T-cell (primary cell): ENCODE measurements around the gene WNT7A. TPM values are rescaled to one million over a fixed set of nuclear protein-coding genes. Genes with fewer than 3 reads are reported as not detected.

Experiments used
- ATAC-seq, 4 experiments: fragments of 200-7000 bp in 3 of 4; fragments of 150-1000 bp in 1 of 4; cut with Tn5 transposase; replicated peaks in 1 of 4; 1 replicate in 3 of 4; 2 replicates in 1 of 4; pipeline ENCODE4 v1.10.0; 2021; ENCODE audit warnings: moderate library complexity in 3 of 4, mild to moderate bottlenecking in 2 of 4, moderate number of reproducible peaks in 1 of 4
- CTCF ChIA-PET, 2 donors: fragments of 300-600 bp; sonication (Branson Sonifier 250); formaldehyde crosslinking; loops; one replicate each; lab custom pipeline; 2022; ENCODE audit warnings: antibody characterized with exemption in 2 of 2; lab: Charles Lee
- POLR2A ChIA-PET, 2 donors: fragments of 300-600 bp; sonication (Branson Sonifier 250); formaldehyde crosslinking; loops; one replicate each; lab custom pipeline; 2022; ENCODE audit warnings: antibody characterized with exemption in 2 of 2; lab: Charles Lee
- DNase-seq, 35 experiments: peaks; one replicate each; pipeline versions ENCODE4 v3.0.0 to v3.0.0-alpha.2; 2013 to 2023
- H3K27ac ChIP-seq: one replicate; pipeline ENCODE4 v1.5.1; 2013; ENCODE audit warnings: low read length
- H3K27me3 ChIP-seq, 2 experiments: replicated peaks in 1 of 2; 1 replicate in 1 of 2; 2 replicates in 1 of 2; pipeline versions ENCODE4 v1.6.1 to v1.7.0; 2013; ENCODE audit warnings: low read length in 1 of 2, mixed read lengths in 1 of 2; ENCODE audit not compliant: control insufficient read depth in 2 of 2, insufficient read depth in 2 of 2; ENCODE audit errors: extremely low read depth in 1 of 2
- H3K36me3 ChIP-seq, 2 donors: 1 replicate in 1 of 2; 2 replicates in 1 of 2; pipeline versions ENCODE4 v1.6.1 to v1.7.0; 2013; ENCODE audit warnings: low read length in 1 of 2; ENCODE audit not compliant: control insufficient read depth in 2 of 2, insufficient read depth in 1 of 2; ENCODE audit errors: extremely low read depth in 1 of 2
- H3K4me1 ChIP-seq, 2 experiments: 1 replicate in 1 of 2; 2 replicates in 1 of 2; pipeline versions ENCODE4 v1.6.1 to v1.7.0; 2013; ENCODE audit warnings: low read length in 2 of 2, mixed read lengths in 1 of 2; ENCODE audit not compliant: insufficient read depth in 2 of 2, control insufficient read depth in 1 of 2; ENCODE audit errors: extremely low read depth in 1 of 2
- H3K4me3 ChIP-seq, 2 donors: 1 replicate in 1 of 2; 2 replicates in 1 of 2; pipeline versions ENCODE4 v1.5.1 to v1.7.0; 2013; ENCODE audit warnings: mild to moderate bottlenecking in 2 of 2, low read length in 1 of 2, moderate library complexity in 1 of 2; ENCODE audit not compliant: control insufficient read depth in 1 of 2; ENCODE audit errors: extremely low read depth in 1 of 2
- H3K9me3 ChIP-seq: 2 replicates; pipeline ENCODE4 v1.7.0; 2013
- H3K27ac Mint-ChIP-seq, 2 donors: one replicate each; pipeline ENCODE4 v1.8.0; 2020 to 2021; ENCODE audit warnings: mild to moderate bottlenecking in 2 of 2, mixed read lengths in 2 of 2
- H3K27me3 Mint-ChIP-seq, 2 donors: one replicate each; pipeline ENCODE4 v1.8.0; 2021 to 2022; ENCODE audit warnings: mixed read lengths in 2 of 2
- H3K36me3 Mint-ChIP-seq: one replicate; pipeline ENCODE4 v1.8.0; 2021; ENCODE audit warnings: mixed read lengths
- H3K4me1 Mint-ChIP-seq, 3 donors: one replicate each; pipeline ENCODE4 v1.8.0; 2020 to 2022; ENCODE audit warnings: mixed read lengths in 3 of 3, mild to moderate bottlenecking in 1 of 3
- H3K4me3 Mint-ChIP-seq, 3 donors: one replicate each; pipeline ENCODE4 v1.8.0; 2020 to 2022; ENCODE audit warnings: mild to moderate bottlenecking in 3 of 3, mixed read lengths in 3 of 3, moderate library complexity in 3 of 3
- H3K9me3 Mint-ChIP-seq, 3 donors: one replicate each; pipeline ENCODE4 v1.8.0; 2020 to 2022; ENCODE audit warnings: mixed read lengths in 3 of 3
- WGBS: methylation state at CpG from one replicate; pipeline ENCODE4 v1.1.5; 2013; ENCODE audit warnings: missing lambda C conversion rate; ENCODE audit not compliant: insufficient coverage; 5-methylcytosine and 5-hydroxymethylcytosine counted together
- total RNA-seq, 35 experiments: library from RNA in 6 of 35; stranded (reverse) in 6 of 35; fragments of 120-200 nt in 1 of 35; gene quantifications; one replicate each; pipeline versions ENCODE4 v1.2.1 to v1.2.4 and lab custom pipeline; 2013 to 2026

Gene WNT7A
- total RNA-seq, 5 donors from 2014 or later (not counting 1 experiment from before 2014, with no cell fraction given): 8.2 to 15.4 (median 11.7) TPM

GRCh38 chr3:13866041-13866965 is 13.6 kb downstream of the WNT7A start:
- Mint-ChIP-seq H3K9me3 (peaks cover 0 to under 1% (median 0%) of the 10 kb centered on the region in 3 donors), H3K36me3 (peaks cover 12% of the 10 kb centered on the region), H3K27me3 (no peaks in the 10 kb centered on the region), H3K4me1 (peaks cover 54 to 73% (median 72%) of the 10 kb centered on the region in 3 donors), H3K4me3 (peak overlapping the region; percentile 67 to 75 (median 70)), H3K27ac (peak overlapping the region; percentile 95 to 98)
- Histone ChIP-seq H3K4me3 (peak overlapping the region; percentile 17 to 25), H3K36me3 (peaks cover 0 to 2% of the 10 kb centered on the region in 2 donors), H3K9me3 (no peaks in the 10 kb centered on the region), H3K27me3 (peaks cover 0 to 7% of the 10 kb centered on the region in 2 experiments), H3K4me1 (peaks cover 23 to 64% of the 10 kb centered on the region in 2 experiments), H3K27ac (peak overlapping the region; percentile 97)
- DNase-seq (peak; percentile 37 to 89 (median 76)), ATAC-seq (peak; percentile 86 to 92 (median 88))
- ChIA-PET CTCF (interaction anchor here (0.6 to 1.2 kb wide), 4 partner anchors 14 to 315 kb away, joined by 3 to 5 read pairs (median 4); partner anchors contain the start of gene WNT7A (in 1 of the 2)), POLR2A (interaction anchor here in 1 of 2 donors (1.0 kb wide), 1 partner anchor 13 kb away, joined by 5 read pairs; no protein-coding TSS in a partner anchor)
- 11% methylated on average over 14 of the region's 14 CpGs for WGBS

- POLR2A ChIA-PET: interaction anchor here in 1 of 2 donors (1.0 kb wide), 1 partner anchor 13 kb away, joined by 5 read pairs; no protein-coding TSS in a partner anchor
- H3K9me3 Mint-ChIP-seq: no peaks in the 10 kb centered on the region
- WGBS: 88% methylated on average over 7 of the region's 7 CpGs
- CTCF ChIA-PET: interaction anchor here in 1 of 2 donors (0.7 to 1.2 kb wide), 2 partner anchors 15 to 20 kb away, joined by 3 to 5 read pairs; partner anchors contain the start of gene WNT7A
- H3K4me3 ChIP-seq: no peak overlapping the region
- DNase-seq (no peak), ATAC-seq (no peak)
- H3K4me1 Mint-ChIP-seq: peaks cover 54 to 73% (median 72%) of the 10 kb centered on the region in 3 donors
- H3K4me1 ChIP-seq: peaks cover 23 to 64% of the 10 kb centered on the region in 2 experiments
- peaks cover 0 to 10% of the 10 kb centered on the region in 2 experiments for H3K27me3 ChIP-seq
- H3K27ac Mint-ChIP-seq: peak overlapping the region; percentile 95 to 98
- H3K9me3 ChIP-seq: no peaks in the 10 kb centered on the region
- peak overlapping the region; percentile 97 for H3K27ac ChIP-seq
- peaks cover 13% of the 10 kb centered on the region for H3K36me3 Mint-ChIP-seq
- no peaks in the 10 kb centered on the region for H3K36me3 ChIP-seq
- H3K4me3 Mint-ChIP-seq: peak overlapping the region; percentile 67 to 75 (median 70)
- H3K27me3 Mint-ChIP-seq: no peaks in the 10 kb centered on the region
These were observed 14.3 kb downstream of the WNT7A start for GRCh38 chr3:13865581-13865980.

GRCh38 chr3:13865106-13865505 is 14.8 kb downstream of the WNT7A start:
- Mint-ChIP-seq H3K36me3 (peaks cover 13% of the 10 kb centered on the region), H3K9me3 (no peaks in the 10 kb centered on the region), H3K4me3 (peak overlapping the region in 1 of 3 donors; percentile 70), H3K27me3 (no peaks in the 10 kb centered on the region), H3K27ac (peak overlapping the region; percentile 95 to 98), H3K4me1 (peaks cover 52 to 73% (median 71%) of the 10 kb centered on the region in 3 donors)
- H3K36me3 ChIP-seq: no peaks in the 10 kb centered on the region
- ATAC-seq (no peak), DNase-seq (no peak)
- ChIA-PET CTCF (interaction anchor here in 1 of 2 donors (1.2 kb wide), 1 partner anchor 15 kb away, joined by 5 read pairs; the partner anchor contains the start of gene WNT7A), POLR2A (no interaction called here)
- no peak overlapping the region for H3K4me3 ChIP-seq
- H3K4me1 ChIP-seq: peaks cover 23 to 61% of the 10 kb centered on the region in 2 experiments
- 100% methylated on average over 1 of the region's 4 CpGs for WGBS
- peak overlapping the region; percentile 97 for H3K27ac ChIP-seq
- H3K9me3 ChIP-seq: no peaks in the 10 kb centered on the region
- peaks cover 0 to 10% of the 10 kb centered on the region in 2 experiments for H3K27me3 ChIP-seq

- H3K4me1 Mint-ChIP-seq: peaks cover 47 to 62% (median 61%) of the 10 kb centered on the region in 3 donors
- H3K36me3 ChIP-seq: no peaks in the 10 kb centered on the region
- H3K27me3 Mint-ChIP-seq: no peaks in the 10 kb centered on the region
- no peak for DNase-seq
- peak overlapping the region; percentile 43 for H3K27ac ChIP-seq
- 84% methylated on average over 6 of the region's 10 CpGs for WGBS
- no peak overlapping the region for H3K4me3 ChIP-seq
- H3K4me1 ChIP-seq: peaks cover 23 to 51% of the 10 kb centered on the region in 2 experiments
- H3K4me3 Mint-ChIP-seq: peak overlapping the region in 1 of 3 donors; percentile 32
- peaks cover 0 to 10% of the 10 kb centered on the region in 2 experiments for H3K27me3 ChIP-seq
- H3K9me3 Mint-ChIP-seq: no peaks in the 10 kb centered on the region
- ChIA-PET CTCF (interaction anchor here in 1 of 2 donors (1.3 kb wide), 1 partner anchor 20 kb away, joined by 3 read pairs; no protein-coding TSS in a partner anchor), POLR2A (no interaction called here)
- no peaks in the 10 kb centered on the region for H3K9me3 ChIP-seq
- H3K36me3 Mint-ChIP-seq: peaks cover 13% of the 10 kb centered on the region
- ATAC-seq: no peak
- H3K27ac Mint-ChIP-seq: peak overlapping the region; percentile 72 to 95
These were observed 15.8 kb downstream of the WNT7A start for GRCh38 chr3:13863965-13864595.

GRCh38 chr3:13863382-13863952 is 16.4 kb downstream of the WNT7A start:
- Histone ChIP-seq H3K9me3 (no peaks in the 10 kb centered on the region), H3K4me3 (no peak overlapping the region), H3K4me1 (peaks cover 23 to 51% of the 10 kb centered on the region in 2 experiments), H3K36me3 (no peaks in the 10 kb centered on the region), H3K27ac (no peak overlapping the region), H3K27me3 (peaks cover 0 to 10% of the 10 kb centered on the region in 2 experiments)
- CTCF ChIA-PET: interaction anchor here (0.6 to 1.3 kb wide), 3 partner anchors 17 to 594 kb away, joined by 3 read pairs; no protein-coding TSS in a partner anchor
- H3K4me1 Mint-ChIP-seq: peaks cover 42 to 56% (median 55%) of the 10 kb centered on the region in 3 donors
- POLR2A ChIA-PET: no interaction called here
- no peaks in the 10 kb centered on the region for H3K27me3 Mint-ChIP-seq
- WGBS: 78% methylated on average over 4 of the region's 6 CpGs
- no peaks in the 10 kb centered on the region for H3K9me3 Mint-ChIP-seq
- no peak for ATAC-seq
- no peak for DNase-seq
- H3K27ac Mint-ChIP-seq: peak overlapping the region; percentile 57 to 95
- peaks cover 13% of the 10 kb centered on the region for H3K36me3 Mint-ChIP-seq
- H3K4me3 Mint-ChIP-seq: no peak overlapping the region
